Transverse colon (tissue), 3 donors: ENCODE measurements around the gene PRKCQ.

Experiments used
- CTCF ChIP-seq, 5 experiments: fragments of 200-600 bp in 3 of 5; fragments of 450-650 bp in 2 of 5; sonication (generic) in 3 of 5; IDR thresholded peaks; 1 replicate in 2 of 5; 2 replicates in 3 of 5; pipeline ENCODE4 v1.5.1; 2016 to 2017; ENCODE audit warnings: antibody characterized with exemption in 5 of 5, inconsistent platforms in 3 of 5, mild to moderate bottlenecking in 2 of 5, moderate library complexity in 1 of 5
- EP300 ChIP-seq: sonication (generic); formaldehyde crosslinking; IDR thresholded peaks from one replicate; pipeline ENCODE4 v1.6.1; 2017; ENCODE audit warnings: antibody characterized with exemption, low read depth
- POLR2A ChIP-seq: fragments of 450-650 bp; IDR thresholded peaks from one replicate; pipeline ENCODE4 v1.6.1; 2016; ENCODE audit warnings: antibody characterized with exemption, mild to moderate bottlenecking, moderate library complexity

GRCh38 chr10:6593241-6593671, 13.2 kb upstream of the PRKCQ start:
- TF ChIP-seq CTCF (IDR thresholded peaks at IDR 0.05) = no peak
- no peak for TF ChIP-seq EP300
- no peak for TF ChIP-seq POLR2A
